Caco-2 (cell line): ENCODE data around the gene DDHD1. TPM values are rescaled to one million over a fixed set of nuclear protein-coding genes. Genes with fewer than 3 reads are reported as not detected.

Experiments used
- BruUV-seq: library from RNA; stranded (reverse); fragments of 400-500 nt; replicated peaks from 2 replicates; lab custom pipeline; 2021; lab: Mats Ljungman, UMichigan
- CTCF ChIA-PET: fragments of 300-600 bp; sonication (Branson Sonifier 250); formaldehyde crosslinking; loops from one replicate; lab custom pipeline; 2022; ENCODE audit warnings: antibody characterized with exemption; lab: Charles Lee
- POLR2A ChIA-PET: fragments of 300-600 bp; sonication (Branson Sonifier 250); formaldehyde crosslinking; loops from one replicate; lab custom pipeline; 2022; ENCODE audit warnings: antibody characterized with exemption; lab: Charles Lee
- DNase-seq, 2 experiments: peaks; one replicate each; pipeline versions ENCODE4 v3.0.0 to v3.0.0-alpha.2; 2020 to 2022
- H3K27me3 ChIP-seq: replicated peaks from 2 replicates; pipeline ENCODE4 v1.6.0; 2011; ENCODE audit warnings: low read length; ENCODE audit not compliant: control insufficient read depth, insufficient read depth
- H3K36me3 ChIP-seq: 2 replicates; pipeline ENCODE4 v1.5.1; 2011; ENCODE audit warnings: low read length; ENCODE audit not compliant: control insufficient read depth, insufficient read depth
- H3K4me1 ChIP-seq: fragments of 250-450 bp; sonication (Bioruptor Pico); 2 replicates; pipeline ENCODE4 v1.5.1; 2020; ENCODE audit warnings: mild to moderate bottlenecking
- H3K4me3 ChIP-seq: 2 replicates; pipeline ENCODE4 v1.5.1; 2011; ENCODE audit warnings: low read depth, mild to moderate bottlenecking, control low read depth, low read length
- H3K9me3 ChIP-seq: fragments of 250-450 bp; sonication (Bioruptor Pico); 2 replicates; pipeline ENCODE4 v1.5.1; 2020; ENCODE audit warnings: mild to moderate bottlenecking, moderate library complexity
- H3K27ac Mint-ChIP-seq: one replicate; pipeline ENCODE4 v1.8.0; 2022; ENCODE audit warnings: mixed read lengths; ENCODE audit not compliant: unreplicated experiment
- H3K27me3 Mint-ChIP-seq: one replicate; pipeline ENCODE4 v1.8.0; 2022; ENCODE audit warnings: mixed read lengths; ENCODE audit not compliant: insufficient read depth, unreplicated experiment
- H3K36me3 Mint-ChIP-seq: one replicate; pipeline ENCODE4 v1.8.0; 2022; ENCODE audit warnings: mild to moderate bottlenecking, mixed read lengths; ENCODE audit not compliant: insufficient read depth, unreplicated experiment
- H3K4me1 Mint-ChIP-seq: one replicate; pipeline ENCODE4 v1.8.0; 2022; ENCODE audit warnings: low read depth, mixed read lengths; ENCODE audit not compliant: unreplicated experiment
- H3K4me3 Mint-ChIP-seq: one replicate; pipeline ENCODE4 v1.8.0; 2022; ENCODE audit warnings: mild to moderate bottlenecking, moderate library complexity, mixed read lengths; ENCODE audit not compliant: unreplicated experiment
- H3K9me3 Mint-ChIP-seq: one replicate; pipeline ENCODE4 v1.8.0; 2022; ENCODE audit warnings: mixed read lengths; ENCODE audit not compliant: unreplicated experiment
- intact Hi-C: fragments of 100-400 bp; cut with micrococcal nuclease; formaldehyde crosslinking; loops from one replicate; pipeline ENCODE4 v1.10.0; 2022; ENCODE audit not compliant: unreplicated experiment
- total RNA-seq: library from RNA; stranded (reverse); gene quantifications from 2 replicates; pipeline ENCODE4 v1.2.3, GENCODE V29; 2022
- TF ChIP-seq, protein P1 (sequence below), 2 experiments: fragments of 200-600 bp in 1 of 2; IDR thresholded peaks; 1 replicate in 1 of 2; 2 replicates in 1 of 2; pipeline versions ENCODE4 v1.5.1 to v1.8.0; 2011 to 2022; ENCODE audit warnings: antibody characterized with exemption in 1 of 2, control low read depth in 1 of 2, inconsistent platforms in 1 of 2, low read depth in 1 of 2, low read length in 1 of 2, mild to moderate bottlenecking in 1 of 2, moderate library complexity in 1 of 2; ENCODE audit not compliant: insufficient read depth in 1 of 2, severe bottlenecking in 1 of 2, unreplicated experiment in 1 of 2

DDHD1 gene
- total RNA-seq, 1 experiment from 2014 or later, result 8.8 TPM

DNA sequence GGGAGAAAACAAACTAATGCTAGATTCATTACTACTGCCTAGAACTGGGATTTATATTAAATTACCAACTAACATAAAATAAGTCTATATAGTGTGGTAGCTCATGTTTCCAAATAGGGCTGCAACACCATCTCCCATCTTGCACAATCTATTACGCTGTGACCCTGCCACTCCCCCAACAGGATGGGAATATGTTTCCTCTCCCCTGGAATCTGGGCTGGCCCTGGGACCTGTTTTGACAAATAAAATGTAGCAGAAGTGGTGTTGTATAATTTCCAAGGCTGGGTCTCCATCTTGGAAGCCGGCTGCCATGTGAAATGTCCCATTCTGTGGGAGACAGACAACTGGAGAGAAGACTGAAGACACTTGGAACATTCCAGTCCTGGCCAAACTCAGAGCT lies 156.6 kb downstream of the DDHD1 start:
- H3K9me3 Mint-ChIP-seq, result no peaks in the 10 kb centered on the region
- Histone ChIP-seq H3K27me3 (no peaks in the 10 kb centered on the region), H3K4me1 (no peaks in the 10 kb centered on the region), H3K9me3 (no peaks in the 10 kb centered on the region), H3K4me3 (no peak overlapping the region), H3K36me3 (no peaks in the 10 kb centered on the region)
- H3K27ac Mint-ChIP-seq, result no peak overlapping the region
- CTCF ChIA-PET, result no interaction called here
- intact Hi-C loops, result no loop called here
- POLR2A ChIA-PET, result no interaction called here
- no TSS peak for BruUV-seq
- H3K4me1 Mint-ChIP-seq, result no peaks in the 10 kb centered on the region
- peaks cover 4% of the 10 kb centered on the region for H3K27me3 Mint-ChIP-seq
- no peak overlapping the region for H3K4me3 Mint-ChIP-seq
- DNase-seq, result no peak
- TF ChIP-seq, protein P1, sequence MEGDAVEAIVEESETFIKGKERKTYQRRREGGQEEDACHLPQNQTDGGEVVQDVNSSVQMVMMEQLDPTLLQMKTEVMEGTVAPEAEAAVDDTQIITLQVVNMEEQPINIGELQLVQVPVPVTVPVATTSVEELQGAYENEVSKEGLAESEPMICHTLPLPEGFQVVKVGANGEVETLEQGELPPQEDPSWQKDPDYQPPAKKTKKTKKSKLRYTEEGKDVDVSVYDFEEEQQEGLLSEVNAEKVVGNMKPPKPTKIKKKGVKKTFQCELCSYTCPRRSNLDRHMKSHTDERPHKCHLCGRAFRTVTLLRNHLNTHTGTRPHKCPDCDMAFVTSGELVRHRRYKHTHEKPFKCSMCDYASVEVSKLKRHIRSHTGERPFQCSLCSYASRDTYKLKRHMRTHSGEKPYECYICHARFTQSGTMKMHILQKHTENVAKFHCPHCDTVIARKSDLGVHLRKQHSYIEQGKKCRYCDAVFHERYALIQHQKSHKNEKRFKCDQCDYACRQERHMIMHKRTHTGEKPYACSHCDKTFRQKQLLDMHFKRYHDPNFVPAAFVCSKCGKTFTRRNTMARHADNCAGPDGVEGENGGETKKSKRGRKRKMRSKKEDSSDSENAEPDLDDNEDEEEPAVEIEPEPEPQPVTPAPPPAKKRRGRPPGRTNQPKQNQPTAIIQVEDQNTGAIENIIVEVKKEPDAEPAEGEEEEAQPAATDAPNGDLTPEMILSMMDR (IDR thresholded peaks at IDR 0.05; ENCODE audit: insufficient read depth in 1 of 2, low read depth in 1 of 2, low read length in 1 of 2, severe bottlenecking in 1 of 2, unreplicated experiment in 1 of 2), result no peak
- no peaks in the 10 kb centered on the region for H3K36me3 Mint-ChIP-seq

DNA sequence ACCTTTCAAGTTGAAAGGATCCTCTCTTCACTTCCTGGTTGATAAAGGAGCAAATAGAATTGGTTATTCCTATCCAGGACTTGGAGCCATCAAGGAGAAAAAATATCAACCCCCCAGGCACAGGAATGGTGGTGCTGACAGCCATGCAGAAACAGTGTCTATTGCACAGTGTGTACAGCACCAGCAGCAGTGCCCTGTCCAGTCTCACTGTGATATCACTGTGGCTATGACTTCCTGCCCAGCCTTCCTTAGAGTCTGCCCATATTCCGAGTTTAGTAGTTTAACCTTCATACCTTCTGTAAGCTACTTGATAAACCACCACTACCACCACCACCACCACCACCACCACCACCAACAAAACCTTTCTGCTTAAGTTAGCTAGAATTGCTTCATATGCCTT lies 157.1 kb downstream of the DDHD1 start:
- Histone ChIP-seq H3K36me3 (no peaks in the 10 kb centered on the region), H3K9me3 (no peaks in the 10 kb centered on the region), H3K27me3 (no peaks in the 10 kb centered on the region), H3K4me3 (no peak overlapping the region), H3K4me1 (no peaks in the 10 kb centered on the region)
- ChIA-PET CTCF (no interaction called here), POLR2A (no interaction called here)
- H3K27me3 Mint-ChIP-seq, result peaks cover 7% of the 10 kb centered on the region
- H3K9me3 Mint-ChIP-seq, result no peaks in the 10 kb centered on the region
- H3K36me3 Mint-ChIP-seq, result no peaks in the 10 kb centered on the region
- TF ChIP-seq, protein P1 (IDR thresholded peaks at IDR 0.05; ENCODE audit: insufficient read depth in 1 of 2, low read depth in 1 of 2, low read length in 1 of 2, severe bottlenecking in 1 of 2, unreplicated experiment in 1 of 2), result no peak
- intact Hi-C loops, result no loop called here
- H3K4me3 Mint-ChIP-seq, result no peak overlapping the region
- H3K4me1 Mint-ChIP-seq, result no peaks in the 10 kb centered on the region
- no peak overlapping the region for H3K27ac Mint-ChIP-seq
- DNase-seq, result no peak
- BruUV-seq, result no TSS peak

DNA sequence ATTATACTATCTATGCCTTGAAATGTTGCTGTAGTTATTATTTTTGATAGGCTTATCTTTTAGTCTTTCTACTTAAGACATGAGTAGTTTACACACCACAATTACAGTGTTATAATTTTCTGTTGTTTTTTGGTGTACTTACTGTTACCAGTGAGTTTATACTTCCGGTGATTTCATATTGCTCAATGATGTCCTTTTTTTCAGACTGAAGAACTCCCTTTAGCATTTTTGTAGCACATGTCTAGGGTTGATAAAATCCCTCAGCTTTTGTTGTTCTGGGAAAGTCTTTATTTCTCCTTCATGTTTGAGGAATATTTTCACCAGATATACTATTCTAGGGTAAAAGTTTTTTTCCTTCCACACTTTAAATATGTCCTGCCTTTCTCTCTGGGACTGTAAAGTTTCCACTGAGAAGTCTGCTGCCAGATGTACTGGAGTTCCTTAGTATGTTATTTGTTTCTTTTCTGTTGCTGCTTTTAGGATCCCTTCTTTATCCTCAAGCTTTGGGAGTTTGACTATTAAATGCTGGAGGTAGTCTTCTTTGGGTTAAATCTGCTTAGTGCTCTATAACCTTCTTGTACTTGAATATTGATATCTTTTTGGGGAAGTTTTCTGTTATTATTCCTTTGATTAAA lies 160.8 kb downstream of the DDHD1 start:
- Mint-ChIP-seq H3K27ac (no peak overlapping the region), H3K4me1 (no peaks in the 10 kb centered on the region), H3K9me3 (no peaks in the 10 kb centered on the region), H3K4me3 (no peak overlapping the region), H3K27me3 (peaks cover 14% of the 10 kb centered on the region), H3K36me3 (no peaks in the 10 kb centered on the region)
- no TSS peak for BruUV-seq
- no peaks in the 10 kb centered on the region for H3K36me3 ChIP-seq
- 0 out of 2 replicates have a peak, but pooled peaks cover 3% of the 10 kb centered on the region for H3K9me3 ChIP-seq
- TF ChIP-seq, protein P1 (IDR thresholded peaks at IDR 0.05; ENCODE audit: insufficient read depth in 1 of 2, low read depth in 1 of 2, low read length in 1 of 2, severe bottlenecking in 1 of 2, unreplicated experiment in 1 of 2), result no peak
- ChIA-PET POLR2A (no interaction called here), CTCF (no interaction called here)
- H3K4me1 ChIP-seq, result no peaks in the 10 kb centered on the region
- intact Hi-C loops, result no loop called here
- no peak for DNase-seq
- no peaks in the 10 kb centered on the region for H3K27me3 ChIP-seq
- no peak overlapping the region for H3K4me3 ChIP-seq
